MM.1S (cell line): ENCODE results near the gene RPL35.

Experiments
- CTCF ChIP-seq: fragments of 300-600 bp; sonication (generic); IDR thresholded peaks from 2 replicates; pipeline ENCODE4 v1.5.1; 2016; ENCODE audit warnings: antibody characterized with exemption, low read length, mixed read lengths
- EZH2 ChIP-seq: fragments of 300-600 bp; sonication (generic); optimal IDR thresholded peaks from 2 replicates; pipeline ENCODE3; 2017; ENCODE audit warnings: low read depth, mild to moderate bottlenecking, antibody characterized with exemption, low read length, mixed read lengths

- no peak for TF ChIP-seq CTCF
- TF ChIP-seq EZH2, result no peak
Measured at GRCh38 chr9:124869986-124870560, 8.3 kb upstream of the RPL35 start.
